PC-9 (cell line): ENCODE data around the gene MAP3K19.

ENCODE experiments used
- EZH2 ChIP-seq: fragments of 200-600 bp; sonication (generic); IDR thresholded peaks from 2 replicates; pipeline ENCODE4 v1.8.0; 2017; ENCODE audit warnings: antibody characterized with exemption, low read depth
- TF ChIP-seq, protein P1 (sequence below): fragments of 200-600 bp; sonication (generic); conservative IDR thresholded peaks from 2 replicates; pipeline ENCODE4 v1.6.1; 2017; ENCODE audit warnings: mixed run types, antibody characterized with exemption, mild to moderate bottlenecking, moderate library complexity

DNA sequence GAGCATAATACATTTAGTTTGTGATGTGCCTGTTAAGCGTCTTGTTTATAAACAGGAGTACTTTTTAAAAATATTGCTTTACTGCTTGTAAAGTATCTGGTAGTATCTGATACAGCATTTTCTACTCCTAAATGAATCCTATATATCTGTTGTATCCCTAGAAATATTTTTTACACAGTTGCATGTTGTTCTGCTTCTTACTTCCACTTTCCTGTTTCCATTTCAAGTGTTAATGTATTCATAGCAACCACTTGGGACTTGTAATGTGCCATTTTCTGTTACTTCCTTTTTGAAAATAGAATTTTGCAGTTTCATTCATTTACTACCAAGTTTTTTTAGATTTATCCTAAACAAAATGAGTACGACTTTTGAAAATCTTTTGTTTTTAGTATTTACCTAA, 103.7 kb downstream of the MAP3K19 start:
- TF ChIP-seq, protein P1, sequence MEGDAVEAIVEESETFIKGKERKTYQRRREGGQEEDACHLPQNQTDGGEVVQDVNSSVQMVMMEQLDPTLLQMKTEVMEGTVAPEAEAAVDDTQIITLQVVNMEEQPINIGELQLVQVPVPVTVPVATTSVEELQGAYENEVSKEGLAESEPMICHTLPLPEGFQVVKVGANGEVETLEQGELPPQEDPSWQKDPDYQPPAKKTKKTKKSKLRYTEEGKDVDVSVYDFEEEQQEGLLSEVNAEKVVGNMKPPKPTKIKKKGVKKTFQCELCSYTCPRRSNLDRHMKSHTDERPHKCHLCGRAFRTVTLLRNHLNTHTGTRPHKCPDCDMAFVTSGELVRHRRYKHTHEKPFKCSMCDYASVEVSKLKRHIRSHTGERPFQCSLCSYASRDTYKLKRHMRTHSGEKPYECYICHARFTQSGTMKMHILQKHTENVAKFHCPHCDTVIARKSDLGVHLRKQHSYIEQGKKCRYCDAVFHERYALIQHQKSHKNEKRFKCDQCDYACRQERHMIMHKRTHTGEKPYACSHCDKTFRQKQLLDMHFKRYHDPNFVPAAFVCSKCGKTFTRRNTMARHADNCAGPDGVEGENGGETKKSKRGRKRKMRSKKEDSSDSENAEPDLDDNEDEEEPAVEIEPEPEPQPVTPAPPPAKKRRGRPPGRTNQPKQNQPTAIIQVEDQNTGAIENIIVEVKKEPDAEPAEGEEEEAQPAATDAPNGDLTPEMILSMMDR = no peak
- TF ChIP-seq EZH2 = no peak
